ENCODE results near the gene CYP2C19.

DNA sequence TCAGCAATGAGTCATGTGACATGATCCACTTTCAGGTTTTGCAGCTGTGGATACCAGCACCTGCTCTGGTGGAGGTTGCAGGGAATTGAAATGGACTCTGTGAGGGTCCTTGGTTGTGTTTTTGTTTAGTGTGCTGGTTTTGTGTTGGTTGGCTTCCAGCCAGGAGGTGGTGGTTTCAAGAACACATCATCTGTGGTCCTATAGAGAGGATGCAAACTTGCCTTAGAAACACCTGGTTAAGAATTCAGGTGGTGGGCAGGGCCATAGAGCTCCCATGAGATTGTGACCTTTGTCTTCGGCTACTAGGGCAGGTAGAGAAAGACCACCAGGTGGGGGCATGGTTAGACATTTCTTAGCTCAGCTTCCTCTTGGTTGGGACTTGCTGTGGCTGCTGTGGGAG, 116.7 kb downstream of the CYP2C19 start:
- no peak for TF ChIP-seq CTCF (conservative IDR thresholded peaks at IDR 0.05; ENCODE audit: low read depth, low read length)
- no peak for TF ChIP-seq EZH2phosphoT487 (IDR thresholded peaks at IDR 0.05; ENCODE audit: borderline replicate concordance, low read length)
- no peak for TF ChIP-seq EZH2 (IDR thresholded peaks at IDR 0.05; ENCODE audit: low read length, unreplicated experiment)
